Choroid plexus epithelial cell (primary cell): ENCODE measurements around the gene ADK.
"Not testable (repeated sequence)": the region's sequence is repeated elsewhere in the genome, so short reads cannot be mapped to it uniquely, and the experiment has no call there.

ENCODE experiments used
- DNase-seq: peaks from one replicate; pipeline ENCODE4 v3.0.0-alpha.2; 2010; ENCODE audit warnings: low read depth
- H3K4me3 ChIP-seq: 2 replicates; pipeline ENCODE4 v1.5.1; 2011; ENCODE audit warnings: low read depth, mild to moderate bottlenecking, control low read depth, low read length, moderate library complexity
- CTCF ChIP-seq: conservative IDR thresholded peaks from 2 replicates; pipeline ENCODE4 v1.5.1; 2011; ENCODE audit warnings: low read depth, mild to moderate bottlenecking, control low read depth, inconsistent platforms, low read length, moderate library complexity

Gene ADK

DNA sequence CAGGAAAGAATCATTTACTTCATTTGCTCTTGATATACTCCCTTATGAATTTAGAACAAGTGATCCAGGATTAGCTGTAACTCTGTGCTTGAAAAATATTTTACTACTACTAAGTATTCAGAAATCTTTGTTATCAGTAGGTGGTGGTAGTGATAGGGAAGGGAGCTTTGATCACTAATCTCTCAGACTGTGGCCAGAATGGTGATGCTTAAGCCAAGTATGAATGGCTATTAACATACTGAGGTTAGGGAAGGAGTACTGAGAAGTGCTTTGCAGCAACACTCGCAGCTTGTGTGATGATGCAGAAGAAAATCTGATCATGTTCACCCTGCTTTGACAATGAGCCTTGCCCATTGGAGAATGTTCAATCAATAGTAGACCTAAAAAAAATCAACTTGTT, 29.7 kb upstream of the ADK start:
- TF ChIP-seq CTCF, result no peak
- no peak overlapping the region for H3K4me3 ChIP-seq
- DNase-seq, result no peak

DNA sequence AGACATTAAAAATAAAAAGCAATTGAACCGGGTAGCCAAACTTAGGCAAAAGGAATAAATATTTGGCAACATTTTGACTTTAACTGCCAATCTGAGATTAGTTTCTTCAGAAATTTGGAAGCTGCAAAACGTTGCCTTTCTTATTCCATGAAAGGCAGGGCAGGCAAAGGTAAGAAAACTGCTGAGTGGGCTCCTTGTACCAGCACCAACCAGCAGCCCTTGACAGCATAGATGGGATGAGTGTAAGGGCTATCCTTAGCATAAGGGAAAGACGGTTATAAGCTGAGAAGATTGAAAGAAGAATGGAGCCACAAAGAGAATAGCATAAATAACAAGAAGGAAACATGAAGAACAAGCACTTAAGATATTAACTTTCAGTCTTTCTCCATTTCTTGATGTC, 29.0 kb upstream of the ADK start:
- no peak for DNase-seq
- no peak overlapping the region for H3K4me3 ChIP-seq
- TF ChIP-seq CTCF, result no peak

DNA sequence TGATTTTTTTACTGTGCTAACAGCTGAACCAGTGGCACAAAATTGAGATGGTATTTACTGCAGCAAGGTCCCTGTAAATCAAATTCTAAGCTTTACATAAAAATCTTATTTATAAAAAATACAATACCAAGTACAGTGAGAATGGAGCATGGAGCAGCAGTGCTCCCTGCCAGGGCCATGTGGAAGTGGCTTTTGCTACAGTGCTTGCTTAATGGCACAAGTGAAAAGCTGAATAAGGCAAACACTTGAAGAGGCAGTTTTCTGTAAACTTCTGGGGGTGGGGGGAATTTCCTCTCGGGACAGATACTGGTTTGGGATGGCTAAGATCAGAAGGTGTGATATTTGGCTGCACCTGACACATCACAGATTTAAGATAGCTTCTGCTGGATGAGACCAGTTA, 27.9 kb upstream of the ADK start:
- TF ChIP-seq CTCF, result no peak
- no peak for DNase-seq
- no peak overlapping the region for H3K4me3 ChIP-seq

- no peak overlapping the region for H3K4me3 ChIP-seq
- DNase-seq, result no peak
- no peak for TF ChIP-seq CTCF
Measured at GRCh38 chr10:74133923-74134820, 16.8 kb upstream of the ADK start.

- TF ChIP-seq CTCF, result no peak
- H3K4me3 ChIP-seq, result no peak overlapping the region
- no peak for DNase-seq
Measured at GRCh38 chr10:74135452-74135851, 15.6 kb upstream of the ADK start.

DNA sequence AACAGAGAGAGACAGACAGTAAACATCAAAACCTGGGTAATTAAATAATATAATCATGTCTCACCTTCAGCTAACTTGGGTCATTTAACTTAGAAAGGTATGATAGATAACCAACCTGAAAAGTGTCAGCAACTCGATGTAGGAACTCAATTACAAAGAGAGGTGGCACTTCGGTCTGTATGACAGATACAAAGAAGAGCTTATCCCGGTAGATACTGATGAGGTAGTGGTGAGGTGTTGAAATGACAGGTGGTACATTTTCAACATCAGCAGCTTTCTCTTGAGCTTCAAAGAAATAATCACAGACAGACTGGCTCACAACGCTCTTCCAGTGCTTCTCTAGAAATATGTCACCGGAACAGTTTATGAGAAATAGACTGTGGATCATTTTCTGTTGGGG, 13.0 kb upstream of the ADK start:
- TF ChIP-seq CTCF, result no peak
- H3K4me3 ChIP-seq, result no peak overlapping the region
- no peak for DNase-seq

GRCh38 chr10:74138596-74138995, 12.4 kb upstream of the ADK start:
- not testable (repeated sequence) for DNase-seq, H3K4me3 ChIP-seq
